Stimulated activated CD4-positive, alpha-beta T cell treated with anti-CD3 and anti-CD28 coated beads, Interleukin-12 subunit alpha, Interleukin-12 subunit beta, amount 100 ng/mL, for 4 hours (primary cell): ENCODE measurements around the gene TTLL5.

ENCODE experiments used
- DNase-seq: peaks from one replicate; pipeline ENCODE4 v3.0.0-alpha.2; 2020

Gene TTLL5

GRCh38 chr14:75999511-76000190, 338.6 kb downstream of the TTLL5 start:
- DNase-seq: no peak

GRCh38 chr14:76002383-76002782, 341.3 kb downstream of the TTLL5 start:
- no peak for DNase-seq
